Activated CD8-positive, alpha-beta T cell treated with anti-CD3 and anti-CD28 coated beads for 36 hours (primary cell): ENCODE measurements around the gene USP5. TPM values are rescaled to one million over a fixed set of nuclear protein-coding genes. Genes with fewer than 3 reads are reported as not detected.
"Not testable (repeated sequence)": the region's sequence is repeated elsewhere in the genome, so short reads cannot be mapped to it uniquely, and the experiment has no call there.

Experiments
- ATAC-seq: fragments of 200-7000 bp; cut with Tn5 transposase; one replicate; pipeline ENCODE4 v1.10.0; 2021; ENCODE audit warnings: mild to moderate bottlenecking, moderate library complexity
- CTCF ChIA-PET: fragments of 350-600 bp; sonication (Branson Sonifier 250); formaldehyde crosslinking; loops from one replicate; lab custom pipeline; 2021; ENCODE audit warnings: antibody characterized with exemption; lab: Charles Lee
- POLR2A ChIA-PET: fragments of 350-600 bp; sonication (Branson Sonifier 250); formaldehyde crosslinking; loops from one replicate; lab custom pipeline; 2021; ENCODE audit warnings: antibody characterized with exemption; lab: Charles Lee
- DNase-seq: peaks from one replicate; pipeline ENCODE4 v3.0.0-alpha.2; 2020
- H3K27ac Mint-ChIP-seq: one replicate; pipeline ENCODE4 v1.8.0; 2021; ENCODE audit warnings: mild to moderate bottlenecking, mixed read lengths
- H3K27me3 Mint-ChIP-seq: one replicate; pipeline ENCODE4 v1.8.0; 2021; ENCODE audit warnings: mixed read lengths
- H3K36me3 Mint-ChIP-seq: one replicate; pipeline ENCODE4 v1.8.0; 2021; ENCODE audit warnings: low read depth, mixed read lengths
- H3K4me1 Mint-ChIP-seq: one replicate; pipeline ENCODE4 v1.8.0; 2021; ENCODE audit warnings: low read depth, mixed read lengths
- H3K4me3 Mint-ChIP-seq: one replicate; pipeline ENCODE4 v1.8.0; 2021; ENCODE audit warnings: mild to moderate bottlenecking, moderate library complexity, mixed read lengths
- H3K9me3 Mint-ChIP-seq: one replicate; pipeline ENCODE4 v1.8.0; 2021; ENCODE audit warnings: mixed read lengths
- intact Hi-C: fragments of 100-400 bp; cut with micrococcal nuclease; formaldehyde crosslinking; loops from one replicate; pipeline ENCODE4 v1.10.0; 2022
- total RNA-seq, 2 experiments: library from RNA; stranded (reverse); gene quantifications; one replicate each; pipeline ENCODE4 v1.2.3, GENCODE V29; 2021
- TF ChIP-seq, protein P1 (sequence below): fragments of 200-600 bp; IDR thresholded peaks from one replicate; pipeline ENCODE4 v1.8.0; 2022; ENCODE audit warnings: antibody characterized with exemption, mild to moderate bottlenecking

USP5 gene
- total RNA-seq, 2 experiments from 2014 or later: 109 to 112 TPM

DNA sequence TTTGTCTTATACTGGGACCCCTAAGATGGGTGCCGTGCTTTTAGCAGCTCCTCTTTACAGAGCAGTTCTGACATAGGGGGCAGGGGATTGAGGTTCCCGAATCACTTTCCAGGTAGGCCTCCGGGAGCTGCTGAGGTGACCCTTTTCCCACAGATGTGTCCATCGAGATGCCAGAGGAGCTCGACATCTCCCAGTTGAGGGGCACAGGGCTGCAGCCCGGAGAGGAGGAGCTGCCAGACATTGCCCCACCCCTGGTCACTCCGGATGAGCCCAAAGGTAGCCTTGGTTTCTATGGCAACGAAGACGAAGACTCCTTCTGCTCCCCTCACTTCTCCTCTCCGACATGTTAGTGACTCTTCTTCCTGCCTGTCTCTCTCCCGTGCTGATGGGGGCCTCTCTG, 11.1 kb downstream of the USP5 start:
- DNase-seq (no peak), ATAC-seq (no peak)
- ChIA-PET CTCF (interaction anchor here (1.0 to 1.2 kb wide), 2 partner anchors 9 to 11 kb away, joined by 3 read pairs; partner anchors contain the start of gene USP5), POLR2A (interaction anchor here (0.7 to 13.0 kb wide), 3 partner anchors 10 to 102 kb away, joined by 3 to 218 read pairs (median 9); partner anchors contain the start of genes CDCA3, SPSB2 and USP5)
- intact Hi-C loops: no loop called here
- TF ChIP-seq, protein P1, sequence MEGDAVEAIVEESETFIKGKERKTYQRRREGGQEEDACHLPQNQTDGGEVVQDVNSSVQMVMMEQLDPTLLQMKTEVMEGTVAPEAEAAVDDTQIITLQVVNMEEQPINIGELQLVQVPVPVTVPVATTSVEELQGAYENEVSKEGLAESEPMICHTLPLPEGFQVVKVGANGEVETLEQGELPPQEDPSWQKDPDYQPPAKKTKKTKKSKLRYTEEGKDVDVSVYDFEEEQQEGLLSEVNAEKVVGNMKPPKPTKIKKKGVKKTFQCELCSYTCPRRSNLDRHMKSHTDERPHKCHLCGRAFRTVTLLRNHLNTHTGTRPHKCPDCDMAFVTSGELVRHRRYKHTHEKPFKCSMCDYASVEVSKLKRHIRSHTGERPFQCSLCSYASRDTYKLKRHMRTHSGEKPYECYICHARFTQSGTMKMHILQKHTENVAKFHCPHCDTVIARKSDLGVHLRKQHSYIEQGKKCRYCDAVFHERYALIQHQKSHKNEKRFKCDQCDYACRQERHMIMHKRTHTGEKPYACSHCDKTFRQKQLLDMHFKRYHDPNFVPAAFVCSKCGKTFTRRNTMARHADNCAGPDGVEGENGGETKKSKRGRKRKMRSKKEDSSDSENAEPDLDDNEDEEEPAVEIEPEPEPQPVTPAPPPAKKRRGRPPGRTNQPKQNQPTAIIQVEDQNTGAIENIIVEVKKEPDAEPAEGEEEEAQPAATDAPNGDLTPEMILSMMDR: no peak
- no peak overlapping the region for H3K27ac Mint-ChIP-seq
- no peaks in the 10 kb centered on the region for H3K9me3 Mint-ChIP-seq
- no peak overlapping the region for H3K4me3 Mint-ChIP-seq
- no peaks in the 10 kb centered on the region for H3K27me3 Mint-ChIP-seq
- H3K36me3 Mint-ChIP-seq: peaks cover 60% of the 10 kb centered on the region
- H3K4me1 Mint-ChIP-seq: peaks cover 18% of the 10 kb centered on the region

DNA sequence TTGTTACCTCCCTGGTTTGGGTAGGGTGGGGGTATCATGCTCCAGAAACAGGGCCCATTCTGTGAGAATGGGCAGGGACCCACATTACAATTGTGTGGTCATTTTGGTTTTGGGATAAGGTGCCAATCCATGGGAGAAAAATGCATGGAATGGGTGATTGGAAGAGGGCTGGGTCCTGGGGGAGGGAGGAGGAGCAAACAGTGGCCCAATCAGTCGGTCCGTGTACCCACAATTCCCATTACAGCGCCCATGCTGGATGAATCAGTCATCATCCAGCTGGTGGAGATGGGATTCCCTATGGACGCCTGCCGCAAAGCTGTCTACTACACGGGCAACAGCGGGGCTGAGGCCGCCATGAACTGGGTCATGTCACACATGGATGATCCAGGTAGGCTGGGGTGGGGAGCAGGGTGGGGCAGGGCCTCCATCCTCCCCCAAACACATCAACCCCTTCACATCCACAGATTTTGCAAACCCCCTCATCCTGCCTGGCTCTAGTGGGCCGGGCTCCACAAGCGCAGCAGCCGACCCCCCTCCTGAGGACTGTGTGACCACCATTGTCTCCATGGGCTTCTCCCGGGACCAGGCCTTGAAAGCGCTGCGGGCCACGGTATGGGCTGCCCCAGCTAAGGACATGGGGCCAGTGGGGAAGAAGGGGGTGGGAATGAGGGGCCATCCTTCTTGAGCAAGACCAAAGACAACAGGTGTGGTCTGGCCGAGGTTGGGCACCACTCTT, 11.8 kb downstream of the USP5 start:
- CTCF ChIA-PET: interaction anchor here (1.0 to 9.5 kb wide), 2 partner anchors 10 to 11 kb away, joined by 3 to 124 read pairs; partner anchors contain the start of genes CDCA3 and USP5

DNA sequence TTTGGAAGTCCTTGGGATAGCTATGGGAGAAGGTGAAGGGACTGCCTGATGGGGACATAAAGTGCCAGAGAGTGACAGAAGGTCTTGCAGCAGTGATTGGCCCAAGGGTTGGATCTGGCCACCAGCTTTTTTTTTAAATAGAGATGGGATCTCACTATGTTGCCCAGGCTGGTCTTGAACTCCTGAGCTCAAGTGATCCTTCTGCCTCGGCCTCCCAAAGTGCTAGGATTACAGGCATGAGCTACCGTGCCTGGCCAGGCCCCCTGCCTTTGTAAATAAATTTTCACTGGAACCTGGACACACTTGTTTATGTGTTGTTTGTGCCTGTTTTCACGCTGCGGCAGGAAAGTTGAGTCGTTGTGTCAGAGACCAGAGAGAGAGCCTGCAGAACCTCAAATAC, 13.4 kb downstream of the USP5 start:
- ChIA-PET POLR2A (interaction anchor here (0.8 to 13.0 kb wide), 4 partner anchors 9 to 26 kb away, joined by 3 to 218 read pairs (median 4); partner anchors contain the start of genes CDCA3 and USP5), CTCF (interaction anchor here (0.7 to 9.5 kb wide), 6 partner anchors 7 to 99 kb away, joined by 3 to 124 read pairs (median 4); partner anchors contain the start of genes CDCA3, PTMS, SPSB2 and USP5)
- H3K27me3 Mint-ChIP-seq, H3K4me3 Mint-ChIP-seq, ATAC-seq, intact Hi-C loops, H3K9me3 Mint-ChIP-seq, DNase-seq: not testable (repeated sequence)
- Mint-ChIP-seq H3K4me1 (peaks cover 35% of the 10 kb centered on the region), H3K27ac (peak overlapping the region; percentile 23), H3K36me3 (peaks cover 69% of the 10 kb centered on the region)

More for the DNA sequence above, 11.8 kb downstream of the USP5 start:
- intact Hi-C loops: no loop called here
- POLR2A ChIA-PET: interaction anchor here (0.7 to 13.0 kb wide), 4 partner anchors 9 to 103 kb away, joined by 3 to 218 read pairs (median 6); partner anchors contain the start of genes C12orf57, CDCA3, RNU7-1 and SPSB2
- no peak overlapping the region for H3K4me3 Mint-ChIP-seq
- H3K27ac Mint-ChIP-seq: no peak overlapping the region
- no peak for ATAC-seq
- TF ChIP-seq, protein P1: no peak
- DNase-seq: no peak
- H3K9me3 Mint-ChIP-seq: no peaks in the 10 kb centered on the region
- H3K4me1 Mint-ChIP-seq: peaks cover 20% of the 10 kb centered on the region
- peaks cover 64% of the 10 kb centered on the region for H3K36me3 Mint-ChIP-seq
- H3K27me3 Mint-ChIP-seq: no peaks in the 10 kb centered on the region

DNA sequence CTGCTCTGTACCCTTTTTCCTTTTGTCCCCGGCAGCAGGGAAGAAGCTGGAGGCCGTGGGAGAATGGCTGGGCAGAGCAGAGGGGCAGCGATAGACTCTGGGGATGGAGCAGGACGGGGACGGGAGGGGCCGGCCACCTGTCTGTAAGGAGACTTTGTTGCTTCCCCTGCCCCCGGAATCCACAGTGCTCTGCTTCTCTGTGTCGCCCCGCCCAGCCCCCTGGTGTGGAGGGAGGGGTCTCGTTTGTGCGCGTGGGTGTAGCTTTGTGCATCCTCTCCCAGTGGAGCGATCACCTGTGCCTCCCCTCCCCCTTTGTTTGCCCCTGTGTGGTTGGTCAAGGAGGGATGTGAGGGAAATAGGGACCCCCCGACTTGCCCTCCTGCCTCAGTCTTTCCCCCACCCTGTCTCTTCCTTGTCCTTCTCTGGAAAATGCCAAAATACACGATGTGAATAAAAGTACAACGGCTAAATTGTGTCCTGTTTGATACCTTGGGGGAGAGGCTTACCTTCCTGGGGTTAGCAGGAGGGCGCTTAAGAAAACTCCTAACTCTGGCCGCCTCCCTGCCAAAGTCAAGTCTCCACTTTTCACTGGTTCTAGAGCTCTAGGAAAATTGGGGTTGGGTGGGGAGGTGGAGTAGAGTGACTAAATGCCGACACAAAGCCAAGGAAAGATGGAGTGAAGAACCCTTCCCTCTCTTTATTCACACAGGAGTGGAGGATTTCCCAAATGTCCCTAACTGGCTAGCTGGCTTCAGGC, 14.4 kb downstream of the USP5 start:
- ChIA-PET POLR2A (interaction anchor here (0.6 to 13.0 kb wide), 22 partner anchors 8 to 261 kb away, joined by 3 to 218 read pairs (median 4); partner anchors contain the start of genes C12orf57, CDCA3, GNB3 and MLF2), CTCF (interaction anchor here (1.0 to 9.5 kb wide), 6 partner anchors 12 to 100 kb away, joined by 3 to 124 read pairs (median 6); partner anchors contain the start of genes CDCA3, PTMS and USP5)
- Mint-ChIP-seq H3K9me3 (no peaks in the 10 kb centered on the region), H3K27me3 (no peaks in the 10 kb centered on the region), H3K27ac (peak overlapping the region; percentile 97), H3K4me1 (peaks cover 45% of the 10 kb centered on the region), H3K36me3 (peaks cover 69% of the 10 kb centered on the region), H3K4me3 (peak overlapping the region; percentile 91)
- DNase-seq: peak; percentile 63
- intact Hi-C loops: no loop called here
- TF ChIP-seq, protein P1: no peak
- no peak for ATAC-seq

DNA sequence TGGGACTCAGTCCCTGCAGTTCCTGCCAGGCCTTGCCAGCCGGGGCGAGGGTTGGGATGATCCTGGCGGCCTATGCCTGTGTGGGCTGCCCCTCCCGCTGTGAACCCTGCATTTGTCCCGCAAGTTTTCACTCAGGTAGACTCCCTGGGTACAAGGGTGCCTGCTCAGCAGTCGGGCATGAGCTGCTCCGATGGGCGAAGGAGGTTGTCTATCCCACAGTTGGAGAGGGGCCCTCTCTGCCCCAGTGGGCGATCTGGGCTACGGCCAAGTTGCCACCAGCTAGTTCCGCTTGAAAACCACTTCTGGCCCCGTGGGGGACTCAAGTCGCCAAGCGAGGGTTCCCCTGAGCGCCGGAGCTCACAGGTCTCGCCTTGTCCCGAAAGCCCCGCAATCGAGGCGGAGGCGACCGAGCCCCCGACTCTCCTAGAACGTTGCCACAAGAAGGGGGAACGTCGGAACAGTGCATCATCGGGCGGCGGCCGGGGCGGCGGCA, 15.0 kb downstream of the USP5 start:
- DNase-seq: no peak
- peaks cover 51% of the 10 kb centered on the region for H3K4me1 Mint-ChIP-seq

More for the DNA sequence above, 15.0 kb downstream of the USP5 start:
- ChIA-PET CTCF (interaction anchor here (1.3 to 9.5 kb wide), 7 partner anchors 12 to 114 kb away, joined by 3 to 124 read pairs (median 6); partner anchors contain the start of genes CDCA3, MLF2, PTMS and USP5), POLR2A (interaction anchor here (0.6 to 13.0 kb wide), 28 partner anchors 8 to 333 kb away, joined by 3 to 218 read pairs (median 4); partner anchors contain the start of genes C12orf57, CDCA3, GAPDH and GNB3)
- Mint-ChIP-seq H3K27me3 (no peaks in the 10 kb centered on the region), H3K36me3 (peaks cover 72% of the 10 kb centered on the region), H3K27ac (peak overlapping the region; percentile 97), H3K4me3 (peak overlapping the region; percentile 91), H3K9me3 (no peaks in the 10 kb centered on the region)
- intact Hi-C loops: no loop called here
- peak; percentile 6 for ATAC-seq
- TF ChIP-seq, protein P1: no peak
